Measurements from ENCODE around the gene CFAP43. TPM values are rescaled to one million over a fixed set of nuclear protein-coding genes. Genes with fewer than 3 reads are reported as not detected.

The CFAP43 gene
- total and polyA plus RNA-seq, 10 of the 15 experiments (the other 5 are each of a cell fraction or from before 2014, with no cell fraction given) = 0.06 to 0.14 (median 0.10) TPM; not detected in 5

DNA sequence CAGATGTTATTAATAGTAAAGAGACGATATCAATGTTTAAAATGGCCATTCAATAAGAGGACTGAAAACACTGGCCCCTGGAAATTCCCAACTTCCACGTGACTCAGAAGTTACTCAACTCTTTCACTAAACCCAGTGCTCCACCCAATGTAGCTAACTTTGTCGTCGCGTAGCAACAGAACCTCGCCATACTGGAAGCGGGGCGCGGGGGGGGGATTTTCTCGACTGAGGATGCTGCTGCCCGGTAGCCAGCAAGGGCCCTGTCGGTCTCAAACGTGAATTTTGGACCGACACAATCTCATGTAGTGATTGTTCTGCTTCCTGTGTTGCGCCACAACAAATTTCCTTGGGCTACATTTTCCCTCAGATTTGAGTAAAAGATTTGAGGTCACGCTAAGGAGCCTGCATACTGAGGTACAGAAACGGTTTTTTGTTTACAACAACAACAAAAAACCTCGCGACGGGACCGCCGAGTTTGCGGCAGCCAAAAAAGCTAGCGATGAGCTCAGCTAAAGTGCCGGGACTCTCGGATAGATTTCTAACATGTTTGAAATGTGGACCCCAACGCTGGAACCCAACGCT is 111.2 kb downstream of the CFAP43 start:
- SMC1A ChIA-PET (ENCODE audit: uncharacterized antibody, unreplicated experiment) = interaction anchor here (0.6 to 6.3 kb wide), 17 partner anchors 8 to 425 kb away, joined by 3 to 58 read pairs (median 4); no protein-coding TSS in a partner anchor
- BruUV-seq (replicated peaks) = TSS peak; percentile 97
- FAIRE-seq = peak; percentile 95
- Histone ChIP-seq H3K79me2 (ENCODE audit: control insufficient read depth, insufficient read depth, low read length) (peaks cover 8% of the 10 kb centered on the region; the same call in 1 of the 2 replicates), H3K36me3 (ENCODE audit: control insufficient read depth in 2 of 2, insufficient read depth in 2 of 2, low read length in 1 of 2) (no peaks in the 10 kb centered on the region), H3K9ac (ENCODE audit: control insufficient read depth, insufficient read depth, low read length) (peak overlapping the region; percentile 99), H3K4me1 (ENCODE audit: control insufficient read depth, insufficient read depth, low read length) (peaks cover 11% of the 10 kb centered on the region; the same call in 1 of the 2 replicates), H3K27ac (ENCODE audit: control insufficient read depth, insufficient read depth) (peak overlapping the region; percentile 94), H4K20me1 (ENCODE audit: control insufficient read depth, insufficient read depth) (no peaks in the 10 kb centered on the region), H3K27me3 (replicated peaks in 1 of 2; ENCODE audit: control insufficient read depth in 2 of 2, insufficient read depth in 2 of 2, low read length in 1 of 2) (no peaks in the 10 kb centered on the region; a peak in 1 of 4 replicates), H3K4me3 (peak overlapping the region; percentile 87), H2AFZ (ENCODE audit: control insufficient read depth, low read depth, low read length) (peak overlapping the region; percentile 95), H3K4me2 (ENCODE audit: control insufficient read depth, insufficient read depth) (peak overlapping the region; percentile 94), H3K9me3 (replicated peaks; ENCODE audit: control insufficient read depth, insufficient read depth, low read length) (no peaks in the 10 kb centered on the region)
- POLR2A ChIA-PET = interaction anchor here (0.6 to 4.3 kb wide), 19 partner anchors 10 to 1408 kb away, joined by 3 to 36 read pairs (median 5); partner anchors contain the start of genes GSTO1, ITPRIP and SLK
- RAD21 ChIA-PET (ENCODE audit: unreplicated experiment) = interaction anchor here (0.7 to 6.2 kb wide), 18 partner anchors 9 to 233 kb away, joined by 3 to 46 read pairs (median 5); no protein-coding TSS in a partner anchor
- intact Hi-C loops (cut with micrococcal nuclease; ENCODE audit: unreplicated experiment) (loop anchor here (1.0 to 10.0 kb wide), 7 partner anchors 139 to 426 kb away; partner anchors contain the start of genes CFAP58, GSTO2, SLK and STN1), in situ Hi-C loops (cut with MboI) (loop anchor here (5.0 kb wide), 1 partner anchor 154 kb away; the partner anchor contains the start of gene SLK)
- under 1% methylated on average over 28 of the region's 28 CpGs for WGBS (ENCODE audit: insufficient coverage, insufficient replicate concordance, low lambda C conversion rate, missing lambda C conversion rate)
- DNase-seq (ENCODE audit: low read depth, low spot score) = peak; percentile 71
- peak; percentile 74 for ATAC-seq
- CTCF ChIA-PET = interaction anchor here (0.7 to 9.4 kb wide), 20 partner anchors 8 to 409 kb away, joined by 3 to 151 read pairs (median 6); no protein-coding TSS in a partner anchor
- TF ChIP-seq EGR1 (IDR thresholded peaks at IDR 0.05; ENCODE audit: borderline replicate concordance in 1 of 2, low read depth in 2 of 2, low read length in 2 of 2) (no peak), RAD21 (IDR thresholded peaks at IDR 0.05; ENCODE audit: insufficient read depth, low read depth, low read length) (no peak), LARP7 (IDR thresholded peaks at IDR 0.05) (no peak; the same call in 1 of the 2 replicates), STAT1 (conservative IDR thresholded peaks at IDR 0.05) (no peak), RAD51 (IDR thresholded peaks at IDR 0.05) (peak; percentile 88), RFX5 (IDR thresholded peaks at IDR 0.05; ENCODE audit: low read depth, low read length) (no peak), SPI1 (IDR thresholded peaks at IDR 0.05; ENCODE audit: borderline replicate concordance, insufficient read depth, low read depth, low read length) (no peak), SRF (IDR thresholded peaks at IDR 0.05; ENCODE audit: low read depth in 2 of 2, low read length in 2 of 2) (no peak), NR2F1 (conservative IDR thresholded peaks at IDR 0.05) (no peak), SIN3A (IDR thresholded peaks at IDR 0.05; ENCODE audit: low read depth, low read length) (peak; percentile 59; the same call in 1 of the 2 replicates), ZSCAN29 (IDR thresholded peaks at IDR 0.05) (no peak)
- TF ChIP-seq, protein P1, sequence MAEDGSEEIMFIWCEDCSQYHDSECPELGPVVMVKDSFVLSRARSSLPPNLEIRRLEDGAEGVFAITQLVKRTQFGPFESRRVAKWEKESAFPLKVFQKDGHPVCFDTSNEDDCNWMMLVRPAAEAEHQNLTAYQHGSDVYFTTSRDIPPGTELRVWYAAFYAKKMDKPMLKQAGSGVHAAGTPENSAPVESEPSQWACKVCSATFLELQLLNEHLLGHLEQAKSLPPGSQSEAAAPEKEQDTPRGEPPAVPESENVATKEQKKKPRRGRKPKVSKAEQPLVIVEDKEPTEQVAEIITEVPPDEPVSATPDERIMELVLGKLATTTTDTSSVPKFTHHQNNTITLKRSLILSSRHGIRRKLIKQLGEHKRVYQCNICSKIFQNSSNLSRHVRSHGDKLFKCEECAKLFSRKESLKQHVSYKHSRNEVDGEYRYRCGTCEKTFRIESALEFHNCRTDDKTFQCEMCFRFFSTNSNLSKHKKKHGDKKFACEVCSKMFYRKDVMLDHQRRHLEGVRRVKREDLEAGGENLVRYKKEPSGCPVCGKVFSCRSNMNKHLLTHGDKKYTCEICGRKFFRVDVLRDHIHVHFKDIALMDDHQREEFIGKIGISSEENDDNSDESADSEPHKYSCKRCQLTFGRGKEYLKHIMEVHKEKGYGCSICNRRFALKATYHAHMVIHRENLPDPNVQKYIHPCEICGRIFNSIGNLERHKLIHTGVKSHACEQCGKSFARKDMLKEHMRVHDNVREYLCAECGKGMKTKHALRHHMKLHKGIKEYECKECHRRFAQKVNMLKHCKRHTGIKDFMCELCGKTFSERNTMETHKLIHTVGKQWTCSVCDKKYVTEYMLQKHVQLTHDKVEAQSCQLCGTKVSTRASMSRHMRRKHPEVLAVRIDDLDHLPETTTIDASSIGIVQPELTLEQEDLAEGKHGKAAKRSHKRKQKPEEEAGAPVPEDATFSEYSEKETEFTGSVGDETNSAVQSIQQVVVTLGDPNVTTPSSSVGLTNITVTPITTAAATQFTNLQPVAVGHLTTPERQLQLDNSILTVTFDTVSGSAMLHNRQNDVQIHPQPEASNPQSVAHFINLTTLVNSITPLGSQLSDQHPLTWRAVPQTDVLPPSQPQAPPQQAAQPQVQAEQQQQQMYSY (CRISPR knock-in tag; IDR thresholded peaks at IDR 0.05) = no peak
- TF ChIP-seq, protein P2, sequence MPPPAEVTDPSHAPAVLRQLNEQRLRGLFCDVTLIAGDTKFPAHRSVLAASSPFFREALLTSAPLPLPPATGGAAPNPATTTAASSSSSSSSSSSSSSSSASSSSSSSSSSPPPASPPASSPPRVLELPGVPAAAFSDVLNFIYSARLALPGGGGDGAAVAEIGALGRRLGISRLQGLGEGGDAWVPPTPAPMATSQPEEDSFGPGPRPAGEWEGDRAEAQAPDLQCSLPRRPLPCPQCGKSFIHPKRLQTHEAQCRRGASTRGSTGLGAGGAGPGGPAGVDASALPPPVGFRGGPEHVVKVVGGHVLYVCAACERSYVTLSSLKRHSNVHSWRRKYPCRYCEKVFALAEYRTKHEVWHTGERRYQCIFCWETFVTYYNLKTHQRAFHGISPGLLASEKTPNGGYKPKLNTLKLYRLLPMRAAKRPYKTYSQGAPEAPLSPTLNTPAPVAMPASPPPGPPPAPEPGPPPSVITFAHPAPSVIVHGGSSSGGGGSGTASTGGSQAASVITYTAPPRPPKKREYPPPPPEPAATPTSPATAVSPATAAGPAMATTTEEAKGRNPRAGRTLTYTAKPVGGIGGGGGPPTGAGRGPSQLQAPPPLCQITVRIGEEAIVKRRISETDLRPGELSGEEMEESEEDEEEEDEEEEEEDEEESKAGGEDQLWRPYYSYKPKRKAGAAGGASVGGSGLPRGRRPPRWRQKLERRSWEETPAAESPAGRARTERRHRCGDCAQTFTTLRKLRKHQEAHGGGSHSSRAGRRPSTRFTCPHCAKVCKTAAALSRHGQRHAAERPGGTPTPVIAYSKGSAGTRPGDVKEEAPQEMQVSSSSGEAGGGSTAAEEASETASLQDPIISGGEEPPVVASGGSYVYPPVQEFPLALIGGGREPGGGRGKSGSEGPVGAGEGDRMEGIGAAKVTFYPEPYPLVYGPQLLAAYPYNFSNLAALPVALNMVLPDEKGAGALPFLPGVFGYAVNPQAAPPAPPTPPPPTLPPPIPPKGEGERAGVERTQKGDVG (CRISPR knock-in tag; IDR thresholded peaks at IDR 0.05) = no peak
- TF ChIP-seq, protein P3, sequence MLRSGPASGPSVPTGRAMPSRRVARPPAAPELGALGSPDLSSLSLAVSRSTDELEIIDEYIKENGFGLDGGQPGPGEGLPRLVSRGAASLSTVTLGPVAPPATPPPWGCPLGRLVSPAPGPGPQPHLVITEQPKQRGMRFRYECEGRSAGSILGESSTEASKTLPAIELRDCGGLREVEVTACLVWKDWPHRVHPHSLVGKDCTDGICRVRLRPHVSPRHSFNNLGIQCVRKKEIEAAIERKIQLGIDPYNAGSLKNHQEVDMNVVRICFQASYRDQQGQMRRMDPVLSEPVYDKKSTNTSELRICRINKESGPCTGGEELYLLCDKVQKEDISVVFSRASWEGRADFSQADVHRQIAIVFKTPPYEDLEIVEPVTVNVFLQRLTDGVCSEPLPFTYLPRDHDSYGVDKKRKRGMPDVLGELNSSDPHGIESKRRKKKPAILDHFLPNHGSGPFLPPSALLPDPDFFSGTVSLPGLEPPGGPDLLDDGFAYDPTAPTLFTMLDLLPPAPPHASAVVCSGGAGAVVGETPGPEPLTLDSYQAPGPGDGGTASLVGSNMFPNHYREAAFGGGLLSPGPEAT (IDR thresholded peaks at IDR 0.05; ENCODE audit: low read depth) = peak; percentile 84

Measured in GM12878 (cell line).